ENCODE measurements around the gene POU3F2. TPM values are rescaled to one million over a fixed set of nuclear protein-coding genes. Genes with fewer than 3 reads are reported as not detected.
A peak's percentile ranks its signal among the peaks of the same experiment; 100 is the strongest.

POU3F2 gene
- total RNA-seq, 1 donor from 2014 or later, result 12.2 TPM

- peak overlapping the region; percentile 70 for H3K27ac Mint-ChIP-seq
- H3K27me3 ChIP-seq, result peaks cover 84% of the 10 kb centered on the region
- H3K4me1 Mint-ChIP-seq, result peaks cover 38% of the 10 kb centered on the region
Measured at GRCh38 chr6:98846021-98846380, 11.6 kb downstream of the POU3F2 start.

GRCh38 chr6:98847416-98847778, 13.0 kb downstream of the POU3F2 start:
- H2AFZ ChIP-seq (replicated peaks), result peak overlapping the region; percentile 76
- H3K4me1 Mint-ChIP-seq, result peaks cover 29% of the 10 kb centered on the region

More at GRCh38 chr6:98846021-98846380, 11.6 kb downstream of the POU3F2 start:
- H3K9me3 ChIP-seq (ENCODE audit: low read depth), result no peaks in the 10 kb centered on the region
- no peak for TF ChIP-seq CTCF (IDR thresholded peaks at IDR 0.05)
- peaks cover 53% of the 10 kb centered on the region for H3K36me3 Mint-ChIP-seq
- no peak for DNase-seq (ENCODE audit: low spot score)
- no peaks in the 10 kb centered on the region for H3K9me3 Mint-ChIP-seq
- H3K9ac ChIP-seq, result no peak overlapping the region
- H3K4me3 ChIP-seq, result no peak overlapping the region
- H3K4me3 Mint-ChIP-seq, result peak overlapping the region; percentile 88
- H3F3A ChIP-seq (ENCODE audit: low read depth), result peaks cover 22% of the 10 kb centered on the region
- H2AFZ ChIP-seq (replicated peaks), result no peak overlapping the region
- H3K4me1 ChIP-seq, result peaks cover 40% of the 10 kb centered on the region
- peaks cover 14% of the 10 kb centered on the region for H3K27me3 Mint-ChIP-seq (ENCODE audit: insufficient read depth, low read depth)
- H3K36me3 ChIP-seq, result no peaks in the 10 kb centered on the region
- H3K4me2 ChIP-seq, result no peak overlapping the region
- peaks cover 32% of the 10 kb centered on the region for H4K20me1 ChIP-seq (ENCODE audit: low read depth)
- no peak overlapping the region for H3K27ac ChIP-seq
- no peaks in the 10 kb centered on the region for H3K79me2 ChIP-seq (ENCODE audit: low read depth)

GRCh38 chr6:98847779-98848538, 13.6 kb downstream of the POU3F2 start:
- no peak for TF ChIP-seq EZH2phosphoT487 (IDR thresholded peaks at IDR 0.05)
- peak; percentile 42 for TF ChIP-seq CTCF (IDR thresholded peaks at IDR 0.05)
- peak; percentile 20 for TF ChIP-seq EZH2 (IDR thresholded peaks at IDR 0.05)
- H3K4me2 ChIP-seq, result peak overlapping the region; percentile 78
- peaks cover 13% of the 10 kb centered on the region for H4K20me1 ChIP-seq (ENCODE audit: low read depth)
- H3K4me1 Mint-ChIP-seq, result peaks cover 26% of the 10 kb centered on the region
- peaks cover 65% of the 10 kb centered on the region for H3K27me3 ChIP-seq
- H3K27ac ChIP-seq, result no peak overlapping the region
- H3K9ac ChIP-seq, result no peak overlapping the region
- peaks cover 20% of the 10 kb centered on the region for H3F3A ChIP-seq (ENCODE audit: low read depth)
- H3K9me3 ChIP-seq (ENCODE audit: low read depth), result no peaks in the 10 kb centered on the region
- no peak overlapping the region for H3K27ac Mint-ChIP-seq
- H3K4me1 ChIP-seq, result peaks cover 23% of the 10 kb centered on the region
- peaks cover 14% of the 10 kb centered on the region for H3K27me3 Mint-ChIP-seq (ENCODE audit: insufficient read depth, low read depth)
- peaks cover 4% of the 10 kb centered on the region for H3K9me3 Mint-ChIP-seq
- peak; percentile 61 for DNase-seq (ENCODE audit: low spot score)
- peak overlapping the region; percentile 76 for H2AFZ ChIP-seq (replicated peaks)
- no peaks in the 10 kb centered on the region for H3K36me3 ChIP-seq
- H3K4me3 ChIP-seq, result peak overlapping the region; percentile 32
- no peak overlapping the region for H3K4me3 Mint-ChIP-seq
- no peaks in the 10 kb centered on the region for H3K79me2 ChIP-seq (ENCODE audit: low read depth)
- peaks cover 49% of the 10 kb centered on the region for H3K36me3 Mint-ChIP-seq

More at GRCh38 chr6:98847416-98847778, 13.0 kb downstream of the POU3F2 start:
- Mint-ChIP-seq H3K36me3 (peaks cover 51% of the 10 kb centered on the region), H3K27ac (no peak overlapping the region), H3K4me3 (no peak overlapping the region), H3K27me3 (ENCODE audit: insufficient read depth, low read depth) (peaks cover 14% of the 10 kb centered on the region), H3K9me3 (peaks cover 4% of the 10 kb centered on the region)
- peaks cover 70% of the 10 kb centered on the region for H3K27me3 ChIP-seq
- peaks cover 27% of the 10 kb centered on the region for H3K4me1 ChIP-seq
- H3K9ac ChIP-seq, result no peak overlapping the region
- no peak for DNase-seq (ENCODE audit: low spot score)
- H3F3A ChIP-seq (ENCODE audit: low read depth), result peaks cover 20% of the 10 kb centered on the region
- no peaks in the 10 kb centered on the region for H3K9me3 ChIP-seq (ENCODE audit: low read depth)
- no peaks in the 10 kb centered on the region for H3K36me3 ChIP-seq
- H4K20me1 ChIP-seq (ENCODE audit: low read depth), result peaks cover 19% of the 10 kb centered on the region
- H3K4me2 ChIP-seq, result peak overlapping the region; percentile 78
- peak overlapping the region; percentile 32 for H3K4me3 ChIP-seq
- H3K79me2 ChIP-seq (ENCODE audit: low read depth), result no peaks in the 10 kb centered on the region
- H3K27ac ChIP-seq, result no peak overlapping the region
- TF ChIP-seq EZH2phosphoT487 (IDR thresholded peaks at IDR 0.05), result no peak
- peak; percentile 7 for TF ChIP-seq EZH2 (IDR thresholded peaks at IDR 0.05)
